Stimulated activated CD8-positive, alpha-beta memory T cell treated with anti-CD3 and anti-CD28 coated beads, Interleukin-15, amount 100 ng/mL, for 4 hours (primary cell): Measurements from ENCODE around the gene CPXM1.
"Not testable (repeated sequence)": the region's sequence is repeated elsewhere in the genome, so short reads cannot be mapped to it uniquely, and the experiment has no call there.

Source experiments
- DNase-seq, 2 donors: peaks; one replicate each; pipeline ENCODE4 v3.0.0-alpha.2; 2020; ENCODE audit warnings: low read depth in 2 of 2

CPXM1 gene

GRCh38 chr20:2820896-2821869 is 20.8 kb upstream of the CPXM1 start:
- no peak for DNase-seq

- DNase-seq: no peak
Measured at GRCh38 chr20:2820084-2820895, 19.9 kb upstream of the CPXM1 start.

- DNase-seq: no peak
Measured at GRCh38 chr20:2817891-2818595, 17.6 kb upstream of the CPXM1 start.

- DNase-seq: no peak
Measured at GRCh38 chr20:2817341-2817726, 16.9 kb upstream of the CPXM1 start.

- DNase-seq: no peak
Measured at GRCh38 chr20:2816583-2817340, 16.3 kb upstream of the CPXM1 start.

- DNase-seq: no peak
Measured at GRCh38 chr20:2816030-2816582, 15.7 kb upstream of the CPXM1 start, which contains the start of gene TMEM239. Gene TMEM239, plus strand, starts transcription at chr20:2816364. Its CDS starts 191 bp downstream, at chr20:2816555.

- DNase-seq: no peak
Measured at GRCh38 chr20:2815242-2815900, 14.9 kb upstream of the CPXM1 start.

- DNase-seq: no peak
Measured at GRCh38 chr20:2814587-2815051, 14.2 kb upstream of the CPXM1 start, which contains the start of gene C20orf141. Gene C20orf141, plus strand, starts transcription at chr20:2814987. Its CDS starts 198 bp downstream, at chr20:2815185.

- DNase-seq: no peak
Measured at GRCh38 chr20:2814076-2814475, 13.6 kb upstream of the CPXM1 start.

- DNase-seq: no peak
Measured at GRCh38 chr20:2812189-2812588, 11.8 kb upstream of the CPXM1 start.

- no peak for DNase-seq
Measured at GRCh38 chr20:2809690-2810089, 9.3 kb upstream of the CPXM1 start.

GRCh38 chr20:2807929-2808328 is 7.5 kb upstream of the CPXM1 start:
- DNase-seq: not testable (repeated sequence)

- DNase-seq: no peak
Measured at GRCh38 chr20:2807019-2807418, 6.6 kb upstream of the CPXM1 start.

GRCh38 chr20:2806351-2806701 is 5.9 kb upstream of the CPXM1 start:
- DNase-seq: no peak

- no peak for DNase-seq
Measured at GRCh38 chr20:2805689-2806350, 5.4 kb upstream of the CPXM1 start.

- DNase-seq: no peak
Measured at GRCh38 chr20:2804852-2805688, 4.6 kb upstream of the CPXM1 start.

- DNase-seq: no peak
Measured at GRCh38 chr20:2804041-2804828, 3.8 kb upstream of the CPXM1 start.

- no peak for DNase-seq
Measured at GRCh38 chr20:2801286-2801728, 880 bp upstream of the CPXM1 start.
